PC-3 (cell line): ENCODE data around the gene CCDC92. TPM values are rescaled to one million over a fixed set of nuclear protein-coding genes. Genes with fewer than 3 reads are reported as not detected.

ENCODE experiments used
- ATAC-seq: fragments of 200-7000 bp; cut with Tn5 transposase; 2 replicates; pipeline ENCODE4 v1.9.1; 2020; ENCODE audit warnings: mild to moderate bottlenecking, moderate library complexity
- BruUV-seq: library from RNA; stranded (reverse); fragments of 400-500 nt; replicated peaks from 2 replicates; lab custom pipeline; 2021; lab: Mats Ljungman, UMichigan
- CTCF ChIA-PET: fragments of 300-600 bp; sonication (Branson Sonifier 250); formaldehyde crosslinking; loops from one replicate; lab custom pipeline; 2022; ENCODE audit warnings: antibody characterized with exemption; lab: Charles Lee
- POLR2A ChIA-PET: fragments of 300-600 bp; sonication (Branson Sonifier 250); formaldehyde crosslinking; loops from one replicate; lab custom pipeline; 2022; ENCODE audit warnings: antibody characterized with exemption; ENCODE audit not compliant: unreplicated experiment; lab: Charles Lee
- DNase-seq: peaks from one replicate; pipeline ENCODE4 v3.0.0-alpha.2; 2015
- H2AFZ ChIP-seq: fragments of 300-600 bp; sonication (generic); 2 replicates; pipeline ENCODE4 v1.6.0; 2016; ENCODE audit warnings: antibody characterized with exemption, low read length
- H3F3A ChIP-seq: fragments of 300-600 bp; sonication (generic); one replicate; pipeline ENCODE4 v1.6.0; 2017; ENCODE audit warnings: antibody characterized with exemption, low read length, control low read depth, mild to moderate bottlenecking; ENCODE audit not compliant: unreplicated experiment
- H3K27ac ChIP-seq: fragments of 300-600 bp; sonication (generic); 2 replicates; pipeline ENCODE4 v1.5.1; 2016; ENCODE audit warnings: mild to moderate bottlenecking, low read length
- H3K27me3 ChIP-seq: fragments of 300-600 bp; sonication (generic); 2 replicates; pipeline ENCODE4 v1.6.1; 2016; ENCODE audit warnings: low read length, mixed read lengths
- H3K36me3 ChIP-seq: fragments of 300-600 bp; sonication (generic); 2 replicates; pipeline ENCODE4 v1.6.1; 2016; ENCODE audit warnings: low read depth, mixed run types, low read length, mixed read lengths
- H3K4me1 ChIP-seq: fragments of 300-600 bp; sonication (generic); 2 replicates; pipeline ENCODE4 v1.5.1; 2016; ENCODE audit warnings: low read length; ENCODE audit not compliant: insufficient read depth
- H3K4me2 ChIP-seq: fragments of 300-600 bp; sonication (generic); 2 replicates; pipeline ENCODE4 v1.6.0; 2016; ENCODE audit warnings: low read length
- H3K4me3 ChIP-seq: fragments of 300-600 bp; sonication (generic); 2 replicates; pipeline ENCODE4 v1.5.1; 2016; ENCODE audit warnings: mild to moderate bottlenecking, low read length, mixed read lengths
- H3K79me2 ChIP-seq: fragments of 300-600 bp; sonication (generic); 2 replicates; pipeline ENCODE4 v1.6.1; 2017; ENCODE audit warnings: low read length, mixed read lengths
- H3K9ac ChIP-seq: fragments of 300-600 bp; sonication (generic); 2 replicates; pipeline ENCODE4 v1.6.0; 2016; ENCODE audit warnings: mild to moderate bottlenecking, low read length
- H3K9me2 ChIP-seq: fragments of 300-600 bp; sonication (generic); replicated peaks from 2 replicates; pipeline ENCODE4 v1.6.1; 2016; ENCODE audit warnings: mixed run types, low read length, mixed read lengths
- H3K9me3 ChIP-seq: fragments of 300-600 bp; sonication (generic); 2 replicates; pipeline ENCODE4 v1.6.1; 2016; ENCODE audit warnings: low read length, mixed read lengths
- H4K20me1 ChIP-seq: fragments of 300-600 bp; sonication (generic); 2 replicates; pipeline ENCODE4 v1.6.1; 2016; ENCODE audit warnings: low read length, mixed read lengths
- CTCF ChIP-seq: fragments of 300-600 bp; sonication (generic); conservative IDR thresholded peaks from 2 replicates; pipeline ENCODE4 v1.5.1; 2017; ENCODE audit warnings: antibody characterized with exemption, low read depth, mild to moderate bottlenecking, low read length
- EZH2 ChIP-seq: fragments of 300-600 bp; sonication (generic); IDR thresholded peaks from one replicate; pipeline ENCODE4 v1.6.1; 2017; ENCODE audit warnings: antibody characterized with exemption, mild to moderate bottlenecking, low read length; ENCODE audit not compliant: unreplicated experiment
- EZH2phosphoT487 ChIP-seq: fragments of 300-600 bp; sonication (generic); IDR thresholded peaks from 2 replicates; pipeline ENCODE4 v1.6.1; 2018; ENCODE audit warnings: mild to moderate bottlenecking, antibody characterized with exemption, low read length, borderline replicate concordance
- intact Hi-C: fragments of 100-400 bp; cut with micrococcal nuclease; formaldehyde crosslinking; loops from 2 replicates; pipeline ENCODE4 v1.9.0; 2023
- total RNA-seq: library from RNA; depleted of rRNA; stranded (reverse); fragments of >200 nt; gene quantifications from 2 replicates; pipeline ENCODE4 v1.2.3, GENCODE V29; 2014

CCDC92 gene
- total RNA-seq, 1 experiment from 2014 or later, result 9.6 TPM

DNA sequence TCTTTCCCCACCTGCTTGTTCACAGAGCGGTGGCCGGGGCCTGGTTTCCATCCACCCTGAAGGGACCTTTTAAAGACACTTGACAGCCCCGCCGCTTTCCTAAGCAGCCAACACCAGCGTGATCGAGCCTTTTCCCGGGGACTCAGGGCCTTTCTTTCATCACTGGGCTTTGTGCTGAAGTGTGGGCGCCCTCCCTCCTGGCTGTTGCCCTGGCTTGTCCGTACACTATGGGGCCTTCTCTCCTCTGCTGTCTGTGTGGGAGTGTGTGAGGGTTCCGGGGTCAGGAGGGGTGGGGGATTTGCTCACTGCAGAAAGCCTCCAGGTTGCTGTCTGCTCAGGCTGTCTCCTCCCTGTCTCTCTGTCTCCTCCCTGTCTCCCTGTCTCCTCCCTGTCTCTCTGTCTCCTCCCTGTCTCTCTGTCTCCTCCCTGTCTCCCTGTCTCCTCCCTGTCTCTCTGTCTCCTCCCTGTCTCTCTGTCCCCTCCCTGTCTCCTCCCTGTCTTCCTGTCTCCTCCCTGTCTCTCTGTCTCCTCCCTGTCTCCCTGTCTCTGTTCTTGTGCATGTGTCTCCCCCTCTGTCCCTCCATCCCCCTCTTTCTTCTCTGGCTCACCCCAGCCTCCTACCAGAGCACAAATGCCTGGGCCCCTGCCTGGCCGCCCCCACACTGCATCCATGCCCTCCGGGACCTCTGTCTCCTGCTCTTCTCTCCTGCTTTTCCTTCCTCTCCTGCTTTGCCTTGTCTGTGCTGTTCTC lies 64.7 kb downstream of the CCDC92 start:
- no TSS peak for BruUV-seq
- TF ChIP-seq EZH2, result no peak
- TF ChIP-seq CTCF, result no peak
- TF ChIP-seq EZH2phosphoT487, result no peak
- no peak overlapping the region for H3K4me2 ChIP-seq
- H2AFZ ChIP-seq, result no peak overlapping the region
- ChIA-PET CTCF (no interaction called here), POLR2A (no interaction called here)
- ATAC-seq (no peak), DNase-seq (no peak)
- H3K79me2 ChIP-seq, result no peaks in the 10 kb centered on the region
- H3K9ac ChIP-seq, result no peak overlapping the region
- H3K27ac ChIP-seq, result no peak overlapping the region
- no peaks in the 10 kb centered on the region for H4K20me1 ChIP-seq
- no peaks in the 10 kb centered on the region for H3K9me3 ChIP-seq
- H3K27me3 ChIP-seq, result no peaks in the 10 kb centered on the region
- H3K9me2 ChIP-seq, result no peaks in the 10 kb centered on the region
- peaks cover 4% of the 10 kb centered on the region for H3K4me1 ChIP-seq
- intact Hi-C loops, result loop anchor here (5.0 kb wide), 2 partner anchors 106 to 124 kb away; no protein-coding TSS in a partner anchor
- H3K4me3 ChIP-seq, result no peak overlapping the region
- no peaks in the 10 kb centered on the region for H3F3A ChIP-seq
- no peaks in the 10 kb centered on the region for H3K36me3 ChIP-seq

DNA sequence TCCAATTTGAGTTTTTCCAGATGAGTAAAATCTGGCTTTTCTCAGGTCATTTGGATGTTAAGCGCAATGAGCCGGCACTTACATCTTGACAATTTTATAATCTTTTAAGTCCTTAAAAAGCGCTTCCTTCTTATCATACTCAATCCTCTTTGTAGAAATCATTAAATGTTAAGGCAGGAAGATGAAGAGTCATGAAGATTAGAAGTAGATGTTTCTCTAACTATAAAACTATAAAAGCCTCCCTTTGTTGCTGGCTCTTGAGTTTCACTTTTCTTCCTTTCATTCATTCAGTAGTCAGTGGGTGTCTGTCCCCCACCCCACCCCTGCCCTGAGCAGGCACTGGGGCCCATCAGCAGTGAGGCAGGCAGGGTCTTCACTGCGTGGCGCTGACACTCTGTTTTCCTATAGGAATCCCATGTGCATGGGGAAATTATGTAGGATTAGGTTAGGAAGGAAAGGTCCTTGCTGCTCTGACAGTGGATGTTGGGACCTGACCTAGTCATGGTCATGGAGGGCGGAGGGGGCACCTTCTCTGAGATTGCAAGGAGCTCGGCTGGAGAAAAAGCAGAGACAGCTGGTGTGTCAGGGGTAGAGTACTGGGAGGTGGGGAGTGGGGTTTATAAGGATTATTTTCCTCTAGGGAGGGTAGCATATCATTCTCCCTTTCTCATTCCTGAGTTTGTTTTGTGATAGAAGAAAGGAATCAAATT lies 65.8 kb downstream of the CCDC92 start:
- CTCF ChIA-PET, result interaction anchor here (0.6 kb wide), 1 partner anchor 79 kb away, joined by 3 read pairs; no protein-coding TSS in a partner anchor
- no peaks in the 10 kb centered on the region for H3K9me3 ChIP-seq
- TF ChIP-seq EZH2 (no peak), EZH2phosphoT487 (no peak), CTCF (no peak)
- H3K4me3 ChIP-seq, result no peak overlapping the region
- H3K4me1 ChIP-seq, result peaks cover 4% of the 10 kb centered on the region
- POLR2A ChIA-PET, result no interaction called here
- no peak overlapping the region for H3K9ac ChIP-seq
- H3K9me2 ChIP-seq, result no peaks in the 10 kb centered on the region
- no peaks in the 10 kb centered on the region for H3K36me3 ChIP-seq
- DNase-seq (no peak), ATAC-seq (no peak)
- no peaks in the 10 kb centered on the region for H3F3A ChIP-seq
- intact Hi-C loops, result loop anchor here (5.0 kb wide), 2 partner anchors 105 to 125 kb away; no protein-coding TSS in a partner anchor
- no peaks in the 10 kb centered on the region for H3K79me2 ChIP-seq
- BruUV-seq, result no TSS peak
- no peak overlapping the region for H3K27ac ChIP-seq
- H4K20me1 ChIP-seq, result no peaks in the 10 kb centered on the region
- H3K27me3 ChIP-seq, result no peaks in the 10 kb centered on the region
- no peak overlapping the region for H2AFZ ChIP-seq
- no peak overlapping the region for H3K4me2 ChIP-seq
